Measurements from ENCODE around the gene SGO2.
A peak's percentile ranks its signal among the peaks of the same experiment; 100 is the strongest.
"Not testable (repeated sequence)": the region's sequence is repeated elsewhere in the genome, so short reads cannot be mapped to it uniquely, and the experiment has no call there.

The SGO2 gene

GRCh38 chr2:200596774-200597570, 71.0 kb downstream of the SGO2 start:
- DNase-seq (ENCODE audit: low spot score) = no peak

GRCh38 chr2:200599206-200599605, 73.2 kb downstream of the SGO2 start:
- DNase-seq (ENCODE audit: low spot score) = no peak

- DNase-seq (ENCODE audit: low spot score) = no peak
These were observed 74.7 kb downstream of the SGO2 start for GRCh38 chr2:200600549-200601225.

GRCh38 chr2:200602584-200602983, 76.6 kb downstream of the SGO2 start:
- no peak for DNase-seq (ENCODE audit: low spot score)

GRCh38 chr2:200603972-200604371, 78.0 kb downstream of the SGO2 start:
- no peak for DNase-seq (ENCODE audit: low spot score)

GRCh38 chr2:200604571-200605255, 78.7 kb downstream of the SGO2 start:
- DNase-seq (ENCODE audit: low spot score) = no peak

GRCh38 chr2:200608341-200609027, 82.5 kb downstream of the SGO2 start:
- DNase-seq (ENCODE audit: low spot score) = no peak

- DNase-seq (ENCODE audit: low spot score) = no peak
These were observed 83.1 kb downstream of the SGO2 start for GRCh38 chr2:200609028-200609614.

GRCh38 chr2:200610217-200610616, 84.2 kb downstream of the SGO2 start:
- not testable (repeated sequence) for DNase-seq (ENCODE audit: low spot score)

GRCh38 chr2:200613692-200614091, 87.7 kb downstream of the SGO2 start:
- DNase-seq (ENCODE audit: low spot score) = no peak

- no peak for DNase-seq (ENCODE audit: low spot score)
These were observed 88.2 kb downstream of the SGO2 start for GRCh38 chr2:200614249-200614648.

- no peak for DNase-seq (ENCODE audit: low spot score)
These were observed 89.2 kb downstream of the SGO2 start for GRCh38 chr2:200615247-200615646.

- DNase-seq (ENCODE audit: low spot score) = peak; percentile 50
These were observed 90.2 kb downstream of the SGO2 start for GRCh38 chr2:200616193-200616592.

- no peak for DNase-seq (ENCODE audit: low spot score)
These were observed 90.6 kb downstream of the SGO2 start for GRCh38 chr2:200616656-200617055.

- no peak for DNase-seq (ENCODE audit: low spot score)
These were observed 91.4 kb downstream of the SGO2 start for GRCh38 chr2:200617156-200618053.

GRCh38 chr2:200618054-200618419, 92.0 kb downstream of the SGO2 start:
- no peak for DNase-seq (ENCODE audit: low spot score)

GRCh38 chr2:200618590-200619021, 92.6 kb downstream of the SGO2 start:
- DNase-seq (ENCODE audit: low spot score) = peak; percentile 79

- no peak for DNase-seq (ENCODE audit: low spot score)
These were observed 93.3 kb downstream of the SGO2 start for GRCh38 chr2:200619279-200619678.

GRCh38 chr2:200620606-200621390, 94.8 kb downstream of the SGO2 start:
- DNase-seq (ENCODE audit: low spot score) = no peak

- DNase-seq (ENCODE audit: low spot score) = no peak
These were observed 96.1 kb downstream of the SGO2 start for GRCh38 chr2:200622106-200622505.

Measured in globus pallidus (tissue), 1 donor.